Measurements from ENCODE around the gene CTH. TPM values are rescaled to one million over a fixed set of nuclear protein-coding genes. Genes with fewer than 3 reads are reported as not detected.

CTH gene
- total RNA-seq, 1 donor: 4.7 TPM

DNA sequence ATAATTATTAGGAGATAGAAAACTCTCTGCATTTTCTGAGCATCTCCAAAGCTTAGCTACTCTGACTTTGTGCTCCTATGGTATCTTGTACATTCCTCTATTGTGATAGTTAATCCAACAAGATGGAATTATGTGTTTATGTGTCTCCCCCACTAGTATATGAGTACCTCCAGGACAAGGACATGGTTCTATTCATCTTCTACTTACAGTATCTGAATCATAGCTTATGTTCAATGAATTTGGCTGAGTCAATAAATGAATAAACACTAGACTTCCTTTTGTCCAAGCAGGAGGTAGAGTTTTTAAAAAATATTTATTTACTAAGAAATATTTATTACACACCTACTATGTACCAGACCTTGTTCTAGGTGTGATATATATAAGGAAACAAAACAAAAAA, 18.4 kb upstream of the CTH start:
- DNase-seq (ENCODE audit: low read depth): no peak
- H3K4me3 ChIP-seq (ENCODE audit: low read depth, low read length): no peak overlapping the region
- TF ChIP-seq, protein P1, sequence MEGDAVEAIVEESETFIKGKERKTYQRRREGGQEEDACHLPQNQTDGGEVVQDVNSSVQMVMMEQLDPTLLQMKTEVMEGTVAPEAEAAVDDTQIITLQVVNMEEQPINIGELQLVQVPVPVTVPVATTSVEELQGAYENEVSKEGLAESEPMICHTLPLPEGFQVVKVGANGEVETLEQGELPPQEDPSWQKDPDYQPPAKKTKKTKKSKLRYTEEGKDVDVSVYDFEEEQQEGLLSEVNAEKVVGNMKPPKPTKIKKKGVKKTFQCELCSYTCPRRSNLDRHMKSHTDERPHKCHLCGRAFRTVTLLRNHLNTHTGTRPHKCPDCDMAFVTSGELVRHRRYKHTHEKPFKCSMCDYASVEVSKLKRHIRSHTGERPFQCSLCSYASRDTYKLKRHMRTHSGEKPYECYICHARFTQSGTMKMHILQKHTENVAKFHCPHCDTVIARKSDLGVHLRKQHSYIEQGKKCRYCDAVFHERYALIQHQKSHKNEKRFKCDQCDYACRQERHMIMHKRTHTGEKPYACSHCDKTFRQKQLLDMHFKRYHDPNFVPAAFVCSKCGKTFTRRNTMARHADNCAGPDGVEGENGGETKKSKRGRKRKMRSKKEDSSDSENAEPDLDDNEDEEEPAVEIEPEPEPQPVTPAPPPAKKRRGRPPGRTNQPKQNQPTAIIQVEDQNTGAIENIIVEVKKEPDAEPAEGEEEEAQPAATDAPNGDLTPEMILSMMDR (IDR thresholded peaks at IDR 0.05; ENCODE audit: insufficient read depth, low read depth, low read length): no peak

DNA sequence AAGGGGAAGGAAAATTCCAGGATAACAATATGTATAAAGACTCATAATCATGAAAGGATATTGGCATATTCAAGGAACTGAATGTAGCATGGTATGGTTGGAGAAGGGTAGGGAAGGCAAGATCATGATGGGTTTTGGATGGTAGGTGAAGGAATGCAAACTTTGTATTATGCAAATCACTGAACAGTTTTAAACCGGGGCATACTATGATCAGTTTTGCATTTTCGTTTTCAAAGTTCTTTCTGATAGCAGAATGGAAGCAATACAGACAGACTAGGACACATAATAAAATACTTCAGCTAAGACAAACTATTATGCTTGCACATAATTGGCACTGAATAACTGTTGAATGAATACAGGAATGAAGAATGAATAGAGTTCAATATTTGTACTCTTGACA, 14.5 kb upstream of the CTH start:
- DNase-seq (ENCODE audit: low read depth): no peak
- no peak overlapping the region for H3K4me3 ChIP-seq (ENCODE audit: low read depth, low read length)
- TF ChIP-seq, protein P1 (IDR thresholded peaks at IDR 0.05; ENCODE audit: insufficient read depth, low read depth, low read length): no peak

DNA sequence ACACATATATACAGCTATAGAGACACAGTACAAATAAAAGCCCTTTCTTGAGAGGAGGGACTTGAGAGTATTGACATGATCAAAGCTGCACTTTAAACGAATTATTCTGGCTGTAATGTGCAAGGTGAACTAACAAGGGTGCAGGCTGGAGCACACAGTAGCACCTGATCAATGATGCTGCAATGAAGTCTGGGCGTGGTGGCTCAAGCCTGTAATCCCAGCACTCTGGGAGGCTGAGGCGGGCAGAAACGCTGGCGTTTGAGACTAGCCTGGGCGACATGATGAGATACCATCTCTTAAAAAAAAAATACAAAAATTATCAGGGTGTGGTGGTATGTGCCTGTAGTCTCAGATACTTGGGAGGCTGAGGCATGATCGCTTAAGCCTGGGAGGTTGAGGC, 14.1 kb upstream of the CTH start:
- no peak for DNase-seq (ENCODE audit: low read depth)
- H3K4me3 ChIP-seq (ENCODE audit: low read depth, low read length): no peak overlapping the region
- TF ChIP-seq, protein P1 (IDR thresholded peaks at IDR 0.05; ENCODE audit: insufficient read depth, low read depth, low read length): no peak

DNA sequence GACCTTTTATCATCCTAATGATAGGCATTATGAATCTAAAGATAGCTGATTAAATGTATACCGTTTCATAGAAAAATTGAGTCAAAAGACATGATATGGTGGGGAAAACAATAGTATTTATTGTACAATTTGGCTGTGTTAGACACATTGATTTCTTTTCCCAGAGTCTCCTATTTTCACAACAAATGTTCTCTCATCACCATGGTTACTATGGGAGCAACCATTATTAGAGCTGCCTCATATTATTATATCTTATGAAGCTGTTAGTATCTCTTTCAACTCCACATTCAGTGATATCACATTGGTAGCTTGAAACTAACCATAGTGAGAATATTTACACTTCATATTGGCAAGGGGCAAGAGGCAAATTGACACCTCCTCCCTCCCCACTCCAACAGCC, 10.7 kb upstream of the CTH start:
- TF ChIP-seq, protein P1 (IDR thresholded peaks at IDR 0.05; ENCODE audit: insufficient read depth, low read depth, low read length): no peak
- H3K4me3 ChIP-seq (ENCODE audit: low read depth, low read length): no peak overlapping the region
- DNase-seq (ENCODE audit: low read depth): no peak

DNA sequence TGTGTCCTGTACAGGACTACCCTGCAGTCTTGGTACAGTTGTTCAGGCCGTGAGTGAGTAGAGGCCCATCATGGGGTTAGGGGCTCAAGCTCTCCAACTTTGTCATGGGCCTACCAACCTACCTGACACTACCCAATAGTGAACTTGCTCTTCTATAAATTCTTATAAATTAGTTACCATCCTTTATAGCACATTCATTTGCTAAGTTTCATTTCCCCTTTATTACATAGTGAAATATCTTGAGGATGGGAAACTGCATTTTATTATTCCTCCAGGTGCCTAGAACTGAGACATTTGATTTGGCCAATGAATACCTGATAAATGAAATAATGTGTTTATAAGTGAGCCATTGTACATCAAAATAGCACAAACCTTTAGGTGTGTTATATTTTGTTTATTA, 9.1 kb upstream of the CTH start:
- no peak for DNase-seq (ENCODE audit: low read depth)
- TF ChIP-seq, protein P1 (IDR thresholded peaks at IDR 0.05; ENCODE audit: insufficient read depth, low read depth, low read length): no peak
- H3K4me3 ChIP-seq (ENCODE audit: low read depth, low read length): no peak overlapping the region

DNA sequence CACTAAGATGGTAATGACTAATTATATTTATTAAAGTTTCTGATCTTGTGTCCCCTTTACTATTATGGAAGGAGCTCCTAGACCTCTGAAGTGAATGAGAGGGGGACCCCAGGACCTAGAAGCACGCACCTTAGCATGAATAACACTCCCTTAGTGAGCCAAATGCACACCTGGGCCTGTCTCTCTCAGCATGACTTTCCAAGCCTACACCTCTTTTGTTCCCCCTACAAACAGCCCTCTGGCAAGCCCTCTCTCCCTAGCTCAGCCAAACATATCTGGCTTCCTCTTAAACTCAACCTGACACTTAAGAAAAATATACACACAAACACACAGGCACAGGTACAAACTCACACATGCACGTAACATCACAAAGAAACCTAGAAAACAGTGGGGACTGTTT, 7.3 kb upstream of the CTH start:
- H3K4me3 ChIP-seq (ENCODE audit: low read depth, low read length): no peak overlapping the region
- no peak for DNase-seq (ENCODE audit: low read depth)
- TF ChIP-seq, protein P1 (IDR thresholded peaks at IDR 0.05; ENCODE audit: insufficient read depth, low read depth, low read length): no peak

DNA sequence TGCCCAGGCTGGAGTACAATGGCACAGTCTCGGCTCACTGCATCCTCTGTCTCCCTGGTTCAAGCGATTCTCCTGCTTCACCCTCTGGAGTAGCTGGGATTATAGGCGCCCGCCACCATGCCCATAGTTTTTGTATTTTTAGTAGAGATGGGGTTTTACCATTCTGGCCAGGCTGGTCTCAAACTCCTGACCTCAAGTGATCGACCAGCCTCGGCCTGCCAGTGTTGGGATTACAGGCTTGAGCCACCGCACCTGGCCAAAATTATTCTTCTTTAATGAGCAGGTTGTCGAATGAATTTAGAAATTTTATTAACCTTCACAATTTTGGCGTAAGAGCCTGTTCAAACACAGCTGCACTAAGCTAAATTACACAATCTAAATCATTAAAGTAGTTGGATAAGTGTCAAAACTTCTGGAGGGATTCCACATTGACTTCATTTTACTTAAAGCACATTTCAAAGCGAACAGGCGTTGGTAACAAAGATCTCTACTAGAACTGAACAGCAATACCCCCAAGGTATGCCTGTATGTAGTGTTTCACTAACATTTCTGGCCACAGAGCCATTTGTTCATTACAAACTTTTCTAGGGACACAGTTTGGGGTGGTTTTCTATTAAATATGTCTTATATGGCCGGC, 5.2 kb upstream of the CTH start:
- H3K4me3 ChIP-seq (ENCODE audit: low read depth, low read length): no peak overlapping the region
- peak; percentile 10 for DNase-seq (ENCODE audit: low read depth)
- TF ChIP-seq, protein P1 (IDR thresholded peaks at IDR 0.05; ENCODE audit: insufficient read depth, low read depth, low read length): no peak

Measured in fibroblast of villous mesenchyme (primary cell).